Neuronal stem cell (in vitro differentiated cells): ENCODE results near the gene RELL1.
A peak's percentile ranks its signal among the peaks of the same experiment; 100 is the strongest.

Experiments
- DNase-seq: peaks from one replicate; pipeline ENCODE4 v3.0.0-alpha.2; 2013; ENCODE audit warnings: low spot score
- H2AFZ ChIP-seq: one replicate; pipeline ENCODE4 v1.6.1; 2013; ENCODE audit warnings: mild to moderate bottlenecking, low read length, inconsistent platforms
- H2AK5ac ChIP-seq: 2 replicates; pipeline ENCODE4 v1.6.1; 2013; ENCODE audit warnings: low read depth, mild to moderate bottlenecking, inconsistent platforms, low read length, moderate library complexity, mixed read lengths
- H2BK120ac ChIP-seq: 2 replicates; pipeline ENCODE4 v1.6.1; 2013; ENCODE audit warnings: low read depth, mild to moderate bottlenecking, inconsistent platforms, low read length, moderate library complexity, mixed read lengths
- H2BK12ac ChIP-seq: one replicate; pipeline ENCODE4 v1.6.1; 2013; ENCODE audit warnings: low read length, inconsistent platforms
- H2BK15ac ChIP-seq: 2 replicates; pipeline ENCODE4 v1.6.1; 2013; ENCODE audit warnings: mild to moderate bottlenecking, low read length, inconsistent platforms, mixed read lengths
- H2BK5ac ChIP-seq: one replicate; pipeline ENCODE4 v1.6.1; 2013; ENCODE audit warnings: inconsistent platforms, mild to moderate bottlenecking, low read length, moderate library complexity
- H3K14ac ChIP-seq: one replicate; pipeline ENCODE4 v1.6.1; 2013; ENCODE audit warnings: low read length, inconsistent platforms
- H3K18ac ChIP-seq: 2 replicates; pipeline ENCODE4 v1.6.1; 2013; ENCODE audit warnings: low read length, inconsistent platforms
- H3K23ac ChIP-seq: 2 replicates; pipeline ENCODE4 v1.6.1; 2013; ENCODE audit warnings: low read depth, mild to moderate bottlenecking, mixed read lengths, low read length, inconsistent platforms; ENCODE audit not compliant: poor library complexity
- H3K27ac ChIP-seq: replicated peaks from 3 replicates; pipeline ENCODE4 v1.5.1; 2013; ENCODE audit warnings: low read length, inconsistent platforms
- H3K27me3 ChIP-seq, 3 experiments: 2 replicates each; pipeline ENCODE4 v1.6.1; 2013; ENCODE audit warnings: low read length in 3 of 3, mild to moderate bottlenecking in 2 of 3, inconsistent platforms in 1 of 3, low read depth in 1 of 3, mixed read lengths in 1 of 3, moderate library complexity in 1 of 3; ENCODE audit not compliant: control insufficient read depth in 3 of 3, insufficient read depth in 3 of 3
- H3K36me3 ChIP-seq, 2 donors: replicated peaks in 1 of 2; 2 replicates each; pipeline ENCODE4 v1.6.1; 2013; ENCODE audit warnings: low read length in 2 of 2; ENCODE audit not compliant: control insufficient read depth in 2 of 2, insufficient read depth in 2 of 2
- H3K4ac ChIP-seq: 2 replicates; pipeline ENCODE4 v1.6.1; 2013; ENCODE audit warnings: inconsistent platforms, mild to moderate bottlenecking, low read length, moderate library complexity
- H3K4me1 ChIP-seq, 2 donors: 1 replicate in 1 of 2; 2 replicates in 1 of 2; pipeline ENCODE4 v1.6.1; 2013; ENCODE audit warnings: low read length in 2 of 2, low read depth in 1 of 2; ENCODE audit not compliant: control insufficient read depth in 2 of 2, insufficient read depth in 1 of 2
- H3K4me2 ChIP-seq: one replicate; pipeline ENCODE4 v1.6.1; 2013; ENCODE audit warnings: mild to moderate bottlenecking, low read length, inconsistent platforms; ENCODE audit not compliant: insufficient read depth, poor library complexity, severe bottlenecking
- H3K4me3 ChIP-seq, 2 donors: 2 replicates each; pipeline ENCODE4 v1.5.1; 2013; ENCODE audit warnings: low read length in 2 of 2, mild to moderate bottlenecking in 2 of 2, inconsistent platforms in 1 of 2, moderate library complexity in 1 of 2
- H3K79me1 ChIP-seq: one replicate; pipeline ENCODE4 v1.6.1; 2013; ENCODE audit warnings: low read depth, mild to moderate bottlenecking, inconsistent platforms, low read length, moderate library complexity
- H3K9ac ChIP-seq: one replicate; pipeline ENCODE4 v1.6.1; 2013; ENCODE audit warnings: mild to moderate bottlenecking, low read depth, low read length, inconsistent platforms; ENCODE audit not compliant: poor library complexity
- H3K9me3 ChIP-seq, 2 donors: replicated peaks in 1 of 2; 2 replicates each; pipeline versions ENCODE3 to v1.6.1; 2013; ENCODE audit warnings: low read length in 2 of 2, mild to moderate bottlenecking in 2 of 2, inconsistent platforms in 1 of 2, low read depth in 1 of 2, mixed read lengths in 1 of 2, moderate library complexity in 1 of 2; ENCODE audit not compliant: control insufficient read depth in 2 of 2, insufficient read depth in 1 of 2
- H4K8ac ChIP-seq: one replicate; pipeline ENCODE4 v1.6.1; 2013; ENCODE audit warnings: low read depth, mild to moderate bottlenecking, inconsistent platforms, low read length, moderate library complexity
- H4K91ac ChIP-seq: one replicate; pipeline ENCODE4 v1.6.1; 2013; ENCODE audit warnings: low read length, low read depth, mild to moderate bottlenecking, inconsistent platforms; ENCODE audit not compliant: poor library complexity
- WGBS, 2 donors: extraction: QIAGEN DNeasy Blood & Tissue Kit; methylation state at CpG; one replicate each; pipeline ENCODE4 v1.1.7; 2013; ENCODE audit warnings: missing lambda C conversion rate in 2 of 2, mixed read lengths in 1 of 2; ENCODE audit not compliant: insufficient read length in 2 of 2, insufficient replicate concordance in 1 of 2; ENCODE audit errors: extremely low coverage in 2 of 2; 5-methylcytosine and 5-hydroxymethylcytosine counted together

RELL1 gene

GRCh38 chr4:37666625-37667071, 19.5 kb downstream of the RELL1 start:
- Histone ChIP-seq H2BK5ac (no peak overlapping the region), H3K14ac (no peak overlapping the region), H3K4me1 (peaks cover 24 to 36% of the 10 kb centered on the region in 2 donors), H4K91ac (no peak overlapping the region), H3K4me2 (no peak overlapping the region), H3K23ac (no peak overlapping the region), H3K4ac (no peak overlapping the region), H3K18ac (no peak overlapping the region), H2AFZ (no peak overlapping the region), H4K8ac (no peak overlapping the region), H2AK5ac (no peak overlapping the region), H2BK12ac (no peak overlapping the region), H3K36me3 (no peaks in the 10 kb centered on the region), H3K27me3 (no peaks in the 10 kb centered on the region), H3K9me3 (peaks cover 0 to 10% of the 10 kb centered on the region in 2 donors), H3K79me1 (no peaks in the 10 kb centered on the region), H3K27ac (no peak overlapping the region), H3K9ac (no peak overlapping the region), H2BK15ac (no peak overlapping the region), H2BK120ac (no peak overlapping the region), H3K4me3 (no peak overlapping the region)
- DNase-seq: no peak
- no CpG with 5 or more reads among the region's 6 CpGs for WGBS, 2 donors

GRCh38 chr4:37665333-37666320, 20.5 kb downstream of the RELL1 start:
- Histone ChIP-seq H2AFZ (no peak overlapping the region), H3K18ac (no peak overlapping the region), H2BK5ac (no peak overlapping the region), H3K9ac (no peak overlapping the region), H3K23ac (no peak overlapping the region), H3K4me3 (no peak overlapping the region), H3K27me3 (no peaks in the 10 kb centered on the region), H2BK12ac (no peak overlapping the region), H4K8ac (no peak overlapping the region), H3K4me1 (peaks cover 25 to 38% of the 10 kb centered on the region in 2 donors), H2BK120ac (no peak overlapping the region), H3K4ac (no peak overlapping the region), H3K27ac (no peak overlapping the region), H4K91ac (no peak overlapping the region), H3K36me3 (no peaks in the 10 kb centered on the region), H3K9me3 (peaks cover 0 to 6% of the 10 kb centered on the region in 2 donors), H3K79me1 (no peaks in the 10 kb centered on the region), H3K4me2 (no peak overlapping the region), H2BK15ac (no peak overlapping the region), H3K14ac (no peak overlapping the region), H2AK5ac (peak overlapping the region; percentile 59)
- DNase-seq: no peak
- WGBS, 2 donors: no CpG with 5 or more reads among the region's 10 CpGs

GRCh38 chr4:37664696-37665095, 21.5 kb downstream of the RELL1 start:
- Histone ChIP-seq H2AFZ (no peak overlapping the region), H3K27ac (no peak overlapping the region), H3K79me1 (no peaks in the 10 kb centered on the region), H3K23ac (no peak overlapping the region), H2BK12ac (no peak overlapping the region), H2BK120ac (no peak overlapping the region), H3K9ac (no peak overlapping the region), H3K4ac (no peak overlapping the region), H2AK5ac (no peak overlapping the region), H3K4me3 (no peak overlapping the region), H3K18ac (no peak overlapping the region), H3K4me2 (no peak overlapping the region), H2BK15ac (no peak overlapping the region), H2BK5ac (no peak overlapping the region), H4K8ac (no peak overlapping the region), H3K27me3 (no peaks in the 10 kb centered on the region), H3K36me3 (no peaks in the 10 kb centered on the region), H3K4me1 (peaks cover 25 to 35% of the 10 kb centered on the region in 2 donors), H3K14ac (no peak overlapping the region), H4K91ac (no peak overlapping the region), H3K9me3 (peaks cover 0 to 6% of the 10 kb centered on the region in 2 donors)
- DNase-seq: no peak
- WGBS, 2 donors: no CpG with 5 or more reads among the region's 5 CpGs

- no peak overlapping the region for H2BK12ac ChIP-seq
- no peak overlapping the region for H2BK15ac ChIP-seq
- H3K4ac ChIP-seq: no peak overlapping the region
- no peak overlapping the region for H3K18ac ChIP-seq
- no peak overlapping the region for H3K27ac ChIP-seq
- H3K4me1 ChIP-seq: peaks cover 25 to 35% of the 10 kb centered on the region in 2 donors
- peaks cover 0 to 6% of the 10 kb centered on the region in 2 donors for H3K9me3 ChIP-seq
- no peak for DNase-seq
- no peak overlapping the region for H2BK5ac ChIP-seq
- H2AK5ac ChIP-seq: no peak overlapping the region
- H3K79me1 ChIP-seq: no peaks in the 10 kb centered on the region
- no peak overlapping the region for H2AFZ ChIP-seq
- H3K9ac ChIP-seq: no peak overlapping the region
- H3K23ac ChIP-seq: no peak overlapping the region
- no peak overlapping the region for H4K91ac ChIP-seq
- no peak overlapping the region for H3K4me2 ChIP-seq
- no peak overlapping the region for H2BK120ac ChIP-seq
- H4K8ac ChIP-seq: no peak overlapping the region
- WGBS, 2 donors: no CpG with 5 or more reads among the region's 7 CpGs
- no peaks in the 10 kb centered on the region for H3K36me3 ChIP-seq
- no peak overlapping the region for H3K4me3 ChIP-seq
- H3K14ac ChIP-seq: no peak overlapping the region
- H3K27me3 ChIP-seq: no peaks in the 10 kb centered on the region
Observed at GRCh38 chr4:37663552-37663951, 22.6 kb downstream of the RELL1 start.
